ENCODE data around the gene SLC1A7. TPM values are rescaled to one million over a fixed set of nuclear protein-coding genes. Genes with fewer than 3 reads are reported as not detected.

SLC1A7 gene
- polyA plus RNA-seq, 1 donor from 2014 or later: not detected

GRCh38 chr1:53061123-53061858 is 81.1 kb downstream of the SLC1A7 start:
- TF ChIP-seq, protein P1, sequence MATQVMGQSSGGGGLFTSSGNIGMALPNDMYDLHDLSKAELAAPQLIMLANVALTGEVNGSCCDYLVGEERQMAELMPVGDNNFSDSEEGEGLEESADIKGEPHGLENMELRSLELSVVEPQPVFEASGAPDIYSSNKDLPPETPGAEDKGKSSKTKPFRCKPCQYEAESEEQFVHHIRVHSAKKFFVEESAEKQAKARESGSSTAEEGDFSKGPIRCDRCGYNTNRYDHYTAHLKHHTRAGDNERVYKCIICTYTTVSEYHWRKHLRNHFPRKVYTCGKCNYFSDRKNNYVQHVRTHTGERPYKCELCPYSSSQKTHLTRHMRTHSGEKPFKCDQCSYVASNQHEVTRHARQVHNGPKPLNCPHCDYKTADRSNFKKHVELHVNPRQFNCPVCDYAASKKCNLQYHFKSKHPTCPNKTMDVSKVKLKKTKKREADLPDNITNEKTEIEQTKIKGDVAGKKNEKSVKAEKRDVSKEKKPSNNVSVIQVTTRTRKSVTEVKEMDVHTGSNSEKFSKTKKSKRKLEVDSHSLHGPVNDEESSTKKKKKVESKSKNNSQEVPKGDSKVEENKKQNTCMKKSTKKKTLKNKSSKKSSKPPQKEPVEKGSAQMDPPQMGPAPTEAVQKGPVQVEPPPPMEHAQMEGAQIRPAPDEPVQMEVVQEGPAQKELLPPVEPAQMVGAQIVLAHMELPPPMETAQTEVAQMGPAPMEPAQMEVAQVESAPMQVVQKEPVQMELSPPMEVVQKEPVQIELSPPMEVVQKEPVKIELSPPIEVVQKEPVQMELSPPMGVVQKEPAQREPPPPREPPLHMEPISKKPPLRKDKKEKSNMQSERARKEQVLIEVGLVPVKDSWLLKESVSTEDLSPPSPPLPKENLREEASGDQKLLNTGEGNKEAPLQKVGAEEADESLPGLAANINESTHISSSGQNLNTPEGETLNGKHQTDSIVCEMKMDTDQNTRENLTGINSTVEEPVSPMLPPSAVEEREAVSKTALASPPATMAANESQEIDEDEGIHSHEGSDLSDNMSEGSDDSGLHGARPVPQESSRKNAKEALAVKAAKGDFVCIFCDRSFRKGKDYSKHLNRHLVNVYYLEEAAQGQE (IDR thresholded peaks at IDR 0.05; ENCODE audit: borderline replicate concordance): no peak
- TF ChIP-seq EZH2 (IDR thresholded peaks at IDR 0.05; ENCODE audit: borderline replicate concordance, insufficient read depth, low read length, poor library complexity, severe bottlenecking) (no peak), CTCF (IDR thresholded peaks at IDR 0.05; ENCODE audit: poor library complexity, severe bottlenecking) (no peak), MXI1 (conservative IDR thresholded peaks at IDR 0.05; ENCODE audit: poor library complexity, severe bottlenecking) (no peak), TAF1 (IDR thresholded peaks at IDR 0.05; ENCODE audit: low read depth) (no peak), RAD21 (conservative IDR thresholded peaks at IDR 0.05) (no peak), POLR2AphosphoS5 (IDR thresholded peaks at IDR 0.05) (no peak)
- Histone ChIP-seq H3K9me3 (ENCODE audit: low read length) (no peaks in the 10 kb centered on the region), H3K9ac (ENCODE audit: low read length) (no peak overlapping the region), H3K79me2 (replicated peaks; ENCODE audit: insufficient read depth, low read length) (no peaks in the 10 kb centered on the region), H3K4me3 (ENCODE audit: low read length) (peak overlapping the region; percentile 63), H3F3A (ENCODE audit: insufficient read depth, low read length, poor library complexity, severe bottlenecking) (no peaks in the 10 kb centered on the region), H3K27ac (ENCODE audit: low read length) (no peak overlapping the region), H2AFZ (ENCODE audit: low read depth, low read length) (no peak overlapping the region), H3K4me2 (ENCODE audit: low read length) (no peak overlapping the region), H3K27me3 (ENCODE audit: insufficient read depth, low read depth, low read length) (peaks cover 59% of the 10 kb centered on the region), H3K36me3 (ENCODE audit: insufficient read depth, low read length) (no peaks in the 10 kb centered on the region), H4K20me1 (ENCODE audit: insufficient read depth) (no peaks in the 10 kb centered on the region), H3K9me2 (ENCODE audit: insufficient read depth, low read length) (no peaks in the 10 kb centered on the region)

GRCh38 chr1:53060579-53060978 is 81.9 kb downstream of the SLC1A7 start:
- TF ChIP-seq EZH2 (IDR thresholded peaks at IDR 0.05; ENCODE audit: borderline replicate concordance, insufficient read depth, low read length, poor library complexity, severe bottlenecking): no peak
- TF ChIP-seq, protein P1 (IDR thresholded peaks at IDR 0.05; ENCODE audit: borderline replicate concordance): no peak
- no peak overlapping the region for H3K4me2 ChIP-seq (ENCODE audit: low read length)
- H3F3A ChIP-seq (ENCODE audit: insufficient read depth, low read length, poor library complexity, severe bottlenecking): no peaks in the 10 kb centered on the region
- H3K79me2 ChIP-seq (replicated peaks; ENCODE audit: insufficient read depth, low read length): no peaks in the 10 kb centered on the region
- no peaks in the 10 kb centered on the region for H3K9me2 ChIP-seq (ENCODE audit: insufficient read depth, low read length)
- H3K27me3 ChIP-seq (ENCODE audit: insufficient read depth, low read depth, low read length): peaks cover 59% of the 10 kb centered on the region
- H3K9ac ChIP-seq (ENCODE audit: low read length): no peak overlapping the region
- no peaks in the 10 kb centered on the region for H3K9me3 ChIP-seq (ENCODE audit: low read length)
- no peak overlapping the region for H3K4me3 ChIP-seq (ENCODE audit: low read length)
- H4K20me1 ChIP-seq (ENCODE audit: insufficient read depth): no peaks in the 10 kb centered on the region
- no peak overlapping the region for H3K27ac ChIP-seq (ENCODE audit: low read length)
- H3K36me3 ChIP-seq (ENCODE audit: insufficient read depth, low read length): no peaks in the 10 kb centered on the region
- no peak overlapping the region for H2AFZ ChIP-seq (ENCODE audit: low read depth, low read length)
